Measurements from ENCODE around the gene CUBN. TPM values are rescaled to one million over a fixed set of nuclear protein-coding genes. Genes with fewer than 3 reads are reported as not detected.

CUBN gene
- total and polyA plus RNA-seq, 10 of the 15 experiments (the other 5 are each of a cell fraction or from before 2014, with no cell fraction given), result under 0.01 to 0.14 (median 0.02) TPM; not detected in 6

- Histone ChIP-seq H3K27ac (ENCODE audit: control insufficient read depth, insufficient read depth) (no peak overlapping the region), H3K36me3 (ENCODE audit: control insufficient read depth in 2 of 2, insufficient read depth in 2 of 2, low read length in 1 of 2) (no peaks in the 10 kb centered on the region; a peak in 1 of 4 replicates), H4K20me1 (ENCODE audit: control insufficient read depth, insufficient read depth) (no peaks in the 10 kb centered on the region), H2AFZ (ENCODE audit: control insufficient read depth, low read depth, low read length) (no peak overlapping the region), H3K9ac (ENCODE audit: control insufficient read depth, insufficient read depth, low read length) (no peak overlapping the region), H3K4me2 (ENCODE audit: control insufficient read depth, insufficient read depth) (no peak overlapping the region), H3K79me2 (ENCODE audit: control insufficient read depth, insufficient read depth, low read length) (no peaks in the 10 kb centered on the region), H3K9me3 (replicated peaks; ENCODE audit: control insufficient read depth, insufficient read depth, low read length) (no peaks in the 10 kb centered on the region), H3K4me1 (ENCODE audit: control insufficient read depth, insufficient read depth, low read length) (no peaks in the 10 kb centered on the region), H3K4me3 (no peak overlapping the region), H3K27me3 (replicated peaks in 1 of 2; ENCODE audit: control insufficient read depth in 2 of 2, insufficient read depth in 2 of 2, low read length in 1 of 2) (no peaks in the 10 kb centered on the region)
- intact Hi-C loops (cut with micrococcal nuclease; ENCODE audit: unreplicated experiment) (no loop called here), in situ Hi-C loops (cut with MboI) (no loop called here)
- WGBS (ENCODE audit: insufficient coverage, insufficient replicate concordance, low lambda C conversion rate, missing lambda C conversion rate), result 61% methylated on average over 4 of the region's 4 CpGs
- TF ChIP-seq, protein P1, sequence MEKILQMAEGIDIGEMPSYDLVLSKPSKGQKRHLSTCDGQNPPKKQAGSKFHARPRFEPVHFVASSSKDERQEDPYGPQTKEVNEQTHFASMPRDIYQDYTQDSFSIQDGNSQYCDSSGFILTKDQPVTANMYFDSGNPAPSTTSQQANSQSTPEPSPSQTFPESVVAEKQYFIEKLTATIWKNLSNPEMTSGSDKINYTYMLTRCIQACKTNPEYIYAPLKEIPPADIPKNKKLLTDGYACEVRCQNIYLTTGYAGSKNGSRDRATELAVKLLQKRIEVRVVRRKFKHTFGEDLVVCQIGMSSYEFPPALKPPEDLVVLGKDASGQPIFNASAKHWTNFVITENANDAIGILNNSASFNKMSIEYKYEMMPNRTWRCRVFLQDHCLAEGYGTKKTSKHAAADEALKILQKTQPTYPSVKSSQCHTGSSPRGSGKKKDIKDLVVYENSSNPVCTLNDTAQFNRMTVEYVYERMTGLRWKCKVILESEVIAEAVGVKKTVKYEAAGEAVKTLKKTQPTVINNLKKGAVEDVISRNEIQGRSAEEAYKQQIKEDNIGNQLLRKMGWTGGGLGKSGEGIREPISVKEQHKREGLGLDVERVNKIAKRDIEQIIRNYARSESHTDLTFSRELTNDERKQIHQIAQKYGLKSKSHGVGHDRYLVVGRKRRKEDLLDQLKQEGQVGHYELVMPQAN (conservative IDR thresholded peaks at IDR 0.05), result no peak
- TF ChIP-seq ATF3 (IDR thresholded peaks at IDR 0.05; ENCODE audit: borderline replicate concordance, extremely low read depth, low read depth, low read length) (no peak), ZNF622 (IDR thresholded peaks at IDR 0.05) (no peak), NFYA (IDR thresholded peaks at IDR 0.05; ENCODE audit: borderline replicate concordance, low read depth, low read length) (no peak), BCL11A (IDR thresholded peaks at IDR 0.05; ENCODE audit: low read depth, low read length) (no peak), ZBTB33 (IDR thresholded peaks at IDR 0.05) (no peak), ZBTB11 (CRISPR knock-in tag; IDR thresholded peaks at IDR 0.05) (no peak)
- TF ChIP-seq, protein P2, sequence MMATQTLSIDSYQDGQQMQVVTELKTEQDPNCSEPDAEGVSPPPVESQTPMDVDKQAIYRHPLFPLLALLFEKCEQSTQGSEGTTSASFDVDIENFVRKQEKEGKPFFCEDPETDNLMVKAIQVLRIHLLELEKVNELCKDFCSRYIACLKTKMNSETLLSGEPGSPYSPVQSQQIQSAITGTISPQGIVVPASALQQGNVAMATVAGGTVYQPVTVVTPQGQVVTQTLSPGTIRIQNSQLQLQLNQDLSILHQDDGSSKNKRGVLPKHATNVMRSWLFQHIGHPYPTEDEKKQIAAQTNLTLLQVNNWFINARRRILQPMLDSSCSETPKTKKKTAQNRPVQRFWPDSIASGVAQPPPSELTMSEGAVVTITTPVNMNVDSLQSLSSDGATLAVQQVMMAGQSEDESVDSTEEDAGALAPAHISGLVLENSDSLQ (IDR thresholded peaks at IDR 0.05), result no peak
- CTCF ChIA-PET, result no interaction called here
- DNase-seq (ENCODE audit: low read depth, low spot score), result no peak
- RAD21 ChIA-PET (ENCODE audit: unreplicated experiment), result no interaction called here
- ATAC-seq, result no peak
- SMC1A ChIA-PET (ENCODE audit: uncharacterized antibody, unreplicated experiment), result interaction anchor here (1.1 kb wide), 1 partner anchor 9 kb away, joined by 3 read pairs; no protein-coding TSS in a partner anchor
- FAIRE-seq, result no peak
- no TSS peak for BruUV-seq (replicated peaks)
- POLR2A ChIA-PET, result no interaction called here
Observed at GRCh38 chr10:17169803-17170202, 40.2 kb upstream of the CUBN start.

Measured in GM12878 (cell line).